ENCODE data around the gene CALHM3.
"Not testable (repeated sequence)": the region's sequence is repeated elsewhere in the genome, so short reads cannot be mapped to it uniquely, and the experiment has no call there.

DNA sequence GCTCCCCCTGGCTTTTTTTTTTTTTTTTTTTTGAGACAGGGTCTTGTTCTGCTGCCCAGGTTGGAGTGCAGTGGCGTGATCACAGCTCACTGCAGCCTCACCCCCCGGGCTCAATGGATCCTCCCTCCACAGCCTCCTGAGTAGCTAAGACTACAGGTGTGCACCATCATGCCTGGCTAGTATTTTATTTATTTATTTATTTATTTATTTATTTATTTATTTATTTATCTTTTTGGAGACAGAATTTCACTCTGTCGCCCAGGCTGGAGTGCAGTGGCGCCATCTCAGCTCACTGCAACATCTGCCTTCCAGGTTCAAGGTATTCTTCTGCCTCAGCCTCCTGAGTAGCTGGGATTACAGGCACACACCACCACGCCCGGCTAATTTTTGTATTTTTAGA is 24.7 kb upstream of the CALHM3 start:
- TF ChIP-seq, protein P1, sequence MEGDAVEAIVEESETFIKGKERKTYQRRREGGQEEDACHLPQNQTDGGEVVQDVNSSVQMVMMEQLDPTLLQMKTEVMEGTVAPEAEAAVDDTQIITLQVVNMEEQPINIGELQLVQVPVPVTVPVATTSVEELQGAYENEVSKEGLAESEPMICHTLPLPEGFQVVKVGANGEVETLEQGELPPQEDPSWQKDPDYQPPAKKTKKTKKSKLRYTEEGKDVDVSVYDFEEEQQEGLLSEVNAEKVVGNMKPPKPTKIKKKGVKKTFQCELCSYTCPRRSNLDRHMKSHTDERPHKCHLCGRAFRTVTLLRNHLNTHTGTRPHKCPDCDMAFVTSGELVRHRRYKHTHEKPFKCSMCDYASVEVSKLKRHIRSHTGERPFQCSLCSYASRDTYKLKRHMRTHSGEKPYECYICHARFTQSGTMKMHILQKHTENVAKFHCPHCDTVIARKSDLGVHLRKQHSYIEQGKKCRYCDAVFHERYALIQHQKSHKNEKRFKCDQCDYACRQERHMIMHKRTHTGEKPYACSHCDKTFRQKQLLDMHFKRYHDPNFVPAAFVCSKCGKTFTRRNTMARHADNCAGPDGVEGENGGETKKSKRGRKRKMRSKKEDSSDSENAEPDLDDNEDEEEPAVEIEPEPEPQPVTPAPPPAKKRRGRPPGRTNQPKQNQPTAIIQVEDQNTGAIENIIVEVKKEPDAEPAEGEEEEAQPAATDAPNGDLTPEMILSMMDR (IDR thresholded peaks at IDR 0.05; ENCODE audit: extremely low read depth in 1 of 2, insufficient read depth in 1 of 2, low read depth in 1 of 2, low read length in 2 of 2): not testable (repeated sequence)
- not testable (repeated sequence) for TF ChIP-seq POLR2A (IDR thresholded peaks at IDR 0.05; ENCODE audit: low read depth, low read length); MYC (IDR thresholded peaks at IDR 0.05; ENCODE audit: low read depth, low read length); POLR2AphosphoS5 (IDR thresholded peaks at IDR 0.05; ENCODE audit: insufficient read depth, low read depth, low read length); JUN (IDR thresholded peaks at IDR 0.05; ENCODE audit: borderline replicate concordance, insufficient read depth, insufficient read length, low read depth); EZH2 (IDR thresholded peaks at IDR 0.05; ENCODE audit: borderline replicate concordance, low read depth, low read length, severe bottlenecking); FOS (IDR thresholded peaks at IDR 0.05; ENCODE audit: borderline replicate concordance, insufficient read depth, low read length)
